ENCODE data around the gene LCE1A.

LCE1A gene

GRCh38 chr1:152827173-152827572 is at the start of gene LCE1A:
LCE1A (plus strand) TSS chr1:152827473; CDS start chr1:152827473, 0 bp downstream.
- no peak for DNase-seq

- peak; percentile 1 for DNase-seq
Measured at GRCh38 chr1:152777510-152778137, 49.6 kb upstream of the LCE1A start.

GRCh38 chr1:152783095-152783494 is 44.2 kb upstream of the LCE1A start:
- no peak for DNase-seq

GRCh38 chr1:152786077-152786476 is 41.2 kb upstream of the LCE1A start, which contains the start of gene LCE1E:
LCE1E (plus strand) TSS chr1:152786257; CDS start chr1:152787300, 1,043 bp downstream.
- DNase-seq, result no peak

- no peak for DNase-seq
Measured at GRCh38 chr1:152795686-152796085, 31.6 kb upstream of the LCE1A start.

GRCh38 chr1:152796421-152796820 is 30.9 kb upstream of the LCE1A start, which contains the start of gene LCE1D:
LCE1D (plus strand) TSS chr1:152796721; CDS start chr1:152797795, 1,074 bp downstream.
- no peak for DNase-seq

GRCh38 chr1:152801333-152801732 is 25.9 kb upstream of the LCE1A start:
- no peak for DNase-seq

- no peak for DNase-seq
Measured at GRCh38 chr1:152806576-152806975, 20.7 kb upstream of the LCE1A start, which contains the start of gene LCE1C. LCE1C (minus strand) TSS chr1:152806651; CDS start chr1:152805478, 1,173 bp downstream.

- no peak for DNase-seq
Measured at GRCh38 chr1:152811050-152811449, 16.2 kb upstream of the LCE1A start.

- no peak for DNase-seq
Measured at GRCh38 chr1:152811671-152812070, 15.6 kb upstream of the LCE1A start, which contains the start of gene LCE1B. LCE1B (plus strand) TSS chr1:152811971; CDS start chr1:152812447, 476 bp downstream.

GRCh38 chr1:152817309-152817708 is 10.0 kb upstream of the LCE1A start:
- no peak for DNase-seq

- DNase-seq, result peak; percentile 6 to 8
Measured at GRCh38 chr1:152823294-152823693, 4.0 kb upstream of the LCE1A start.

- DNase-seq, result no peak
Measured at GRCh38 chr1:152824964-152825363, 2.3 kb upstream of the LCE1A start.

GRCh38 chr1:152836870-152837269 is 9.6 kb downstream of the LCE1A start:
- DNase-seq, result no peak

- DNase-seq, result no peak
Measured at GRCh38 chr1:152842556-152842955, 15.3 kb downstream of the LCE1A start, which contains the start of gene LCE6A. LCE6A (plus strand) TSS chr1:152842856; CDS start chr1:152843521, 665 bp downstream.

- DNase-seq, result no peak
Measured at GRCh38 chr1:152855661-152856060, 28.4 kb downstream of the LCE1A start.

- DNase-seq, result no peak
Measured at GRCh38 chr1:152858062-152858461, 30.8 kb downstream of the LCE1A start.

GRCh38 chr1:152859696-152860095 is 32.4 kb downstream of the LCE1A start, which contains the start of gene LCE7A:
LCE7A (plus strand) TSS chr1:152859996; CDS start chr1:152860698, 702 bp downstream.
- no peak for DNase-seq

GRCh38 chr1:152860129-152860528 is 32.9 kb downstream of the LCE1A start:
- DNase-seq, result no peak

GRCh38 chr1:152861374-152861773 is 34.1 kb downstream of the LCE1A start:
- DNase-seq, result no peak

GRCh38 chr1:152864443-152864842 is 37.2 kb downstream of the LCE1A start:
- no peak for DNase-seq

- DNase-seq, result no peak
Measured at GRCh38 chr1:152866321-152866720, 39.0 kb downstream of the LCE1A start.

- peak; percentile 5 to 35 for DNase-seq
Measured at GRCh38 chr1:152869808-152870419, 42.6 kb downstream of the LCE1A start.
